Stomach (tissue), 9 donors: ENCODE data around the gene ANKRD44. TPM values are rescaled to one million over a fixed set of nuclear protein-coding genes. Genes with fewer than 3 reads are reported as not detected.

Experiments used
- DNase-seq, 2 donors: peaks; one replicate each; pipeline versions ENCODE4 v3.0.0 to v3.0.0-alpha.2; 2013 to 2019
- H3K27ac ChIP-seq, 5 donors: fragments of 200-600 bp in 4 of 5; sonication (generic) in 4 of 5; one replicate each; pipeline ENCODE4 v1.5.1; 2013 to 2019; ENCODE audit warnings: mild to moderate bottlenecking in 1 of 5, moderate library complexity in 1 of 5
- H3K27me3 ChIP-seq, 3 donors: fragments of 200-600 bp; sonication (generic); one replicate each; pipeline ENCODE4 v1.5.1; 2017 to 2019; ENCODE audit warnings: mixed run types in 1 of 3
- H3K36me3 ChIP-seq, 4 donors: fragments of 200-600 bp; sonication (generic); 1 replicate in 3 of 4; 2 replicates in 1 of 4; pipeline ENCODE4 v1.5.1; 2016 to 2019
- H3K4me1 ChIP-seq, 4 donors: fragments of 200-600 bp; sonication (generic); one replicate each; pipeline ENCODE4 v1.5.1; 2016 to 2019
- H3K4me3 ChIP-seq, 4 donors: fragments of 200-600 bp; sonication (generic) in 3 of 4; one replicate each; pipeline ENCODE4 v1.5.1; 2016 to 2019; ENCODE audit warnings: mild to moderate bottlenecking in 1 of 4
- H3K9me3 ChIP-seq, 4 donors: fragments of 200-600 bp; sonication (generic); one replicate each; pipeline ENCODE4 v1.5.1; 2016 to 2019
- EP300 ChIP-seq: sonication (generic); formaldehyde crosslinking; IDR thresholded peaks from one replicate; pipeline ENCODE4 v1.6.1; 2017; ENCODE audit warnings: antibody characterized with exemption
- POLR2A ChIP-seq, 4 donors: fragments of 450-650 bp; IDR thresholded peaks; one replicate each; pipeline ENCODE4 v1.6.1; 2016; ENCODE audit warnings: antibody characterized with exemption in 4 of 4, control low read depth in 2 of 4, mild to moderate bottlenecking in 1 of 4, moderate library complexity in 1 of 4
- POLR2AphosphoS5 ChIP-seq, 3 donors: sonication (generic); formaldehyde crosslinking; IDR thresholded peaks; one replicate each; pipeline ENCODE4 v1.6.1; 2016; ENCODE audit warnings: antibody characterized with exemption in 3 of 3
- WGBS, 5 donors: extraction: QIAGEN DNeasy Blood & Tissue Kit in 3 of 5; methylation state at CpG; one replicate each; pipeline versions ENCODE4 v1.1.5 to v1.1.7; 2013 to 2018; 5-methylcytosine and 5-hydroxymethylcytosine counted together
- intact Hi-C: fragments of 100-400 bp; cut with DNase I; formaldehyde crosslinking; loops from one replicate; pipeline ENCODE4 v1.15.1; 2023; ENCODE audit warnings: low total_unique reads
- polyA plus RNA-seq, 3 donors: library from polyadenylated mRNA; stranded (reverse); fragments of 200-250 nt; gene quantifications; one replicate each; pipeline ENCODE4 v1.2.3, GENCODE V29; 2013
- total RNA-seq, 5 donors: library from RNA; depleted of rRNA; stranded (reverse); fragments of >200 nt; gene quantifications; one replicate each; pipeline versions ENCODE4 v1.1.0 to v1.2.3, GENCODE V29; 2014 to 2016
- TF ChIP-seq, protein P1 (sequence below), 7 experiments: fragments of 450-650 bp in 4 of 7; fragments of 200-600 bp in 3 of 7; sonication (generic) in 3 of 7; IDR thresholded peaks; one replicate each; pipeline ENCODE4 v1.5.1; 2016 to 2019; ENCODE audit warnings: antibody characterized with exemption in 7 of 7, control low read depth in 2 of 7, mild to moderate bottlenecking in 1 of 7
- donor health status: healthy with polysubstance abuse.
- donor health status: Bipolar disorder and iron deficiency.
- donor health status: healthy.

ANKRD44 gene
- total and polyA plus RNA-seq, 8 donors, result 1.2 to 58.4 (median 7.0) TPM

DNA sequence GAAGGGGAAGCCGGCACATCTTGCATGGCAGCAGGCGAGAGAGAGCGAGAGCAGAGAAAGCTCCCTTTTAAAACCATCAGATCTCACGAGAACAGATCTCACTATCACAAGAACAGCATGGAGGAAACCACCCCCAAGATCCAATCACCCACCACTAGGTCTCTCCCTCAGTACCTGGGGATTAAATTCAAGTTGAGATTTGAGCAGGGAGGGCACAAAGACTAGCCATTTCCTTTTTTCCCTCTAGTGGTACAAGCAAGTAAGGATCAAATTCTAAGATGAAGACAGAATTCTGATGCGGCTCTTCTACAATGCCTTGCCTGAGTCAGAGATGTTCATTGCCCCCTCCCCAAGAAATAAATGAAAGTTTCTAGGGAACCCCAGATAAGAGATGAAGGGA lies 45.6 kb upstream of the ANKRD44 start:
- no peaks in the 10 kb centered on the region for H3K36me3 ChIP-seq
- intact Hi-C loops, result no loop called here
- no peak overlapping the region for H3K27ac ChIP-seq
- H3K27me3 ChIP-seq, result no peaks in the 10 kb centered on the region
- no peaks in the 10 kb centered on the region for H3K4me1 ChIP-seq
- TF ChIP-seq, protein P1, sequence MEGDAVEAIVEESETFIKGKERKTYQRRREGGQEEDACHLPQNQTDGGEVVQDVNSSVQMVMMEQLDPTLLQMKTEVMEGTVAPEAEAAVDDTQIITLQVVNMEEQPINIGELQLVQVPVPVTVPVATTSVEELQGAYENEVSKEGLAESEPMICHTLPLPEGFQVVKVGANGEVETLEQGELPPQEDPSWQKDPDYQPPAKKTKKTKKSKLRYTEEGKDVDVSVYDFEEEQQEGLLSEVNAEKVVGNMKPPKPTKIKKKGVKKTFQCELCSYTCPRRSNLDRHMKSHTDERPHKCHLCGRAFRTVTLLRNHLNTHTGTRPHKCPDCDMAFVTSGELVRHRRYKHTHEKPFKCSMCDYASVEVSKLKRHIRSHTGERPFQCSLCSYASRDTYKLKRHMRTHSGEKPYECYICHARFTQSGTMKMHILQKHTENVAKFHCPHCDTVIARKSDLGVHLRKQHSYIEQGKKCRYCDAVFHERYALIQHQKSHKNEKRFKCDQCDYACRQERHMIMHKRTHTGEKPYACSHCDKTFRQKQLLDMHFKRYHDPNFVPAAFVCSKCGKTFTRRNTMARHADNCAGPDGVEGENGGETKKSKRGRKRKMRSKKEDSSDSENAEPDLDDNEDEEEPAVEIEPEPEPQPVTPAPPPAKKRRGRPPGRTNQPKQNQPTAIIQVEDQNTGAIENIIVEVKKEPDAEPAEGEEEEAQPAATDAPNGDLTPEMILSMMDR (IDR thresholded peaks at IDR 0.05), result no peak
- DNase-seq, result no peak
- 70 to 80% (median 77%) methylated on average over 5 of the region's 5 CpGs for WGBS, 5 donors
- no peak overlapping the region for H3K4me3 ChIP-seq
- no peaks in the 10 kb centered on the region for H3K9me3 ChIP-seq

DNA sequence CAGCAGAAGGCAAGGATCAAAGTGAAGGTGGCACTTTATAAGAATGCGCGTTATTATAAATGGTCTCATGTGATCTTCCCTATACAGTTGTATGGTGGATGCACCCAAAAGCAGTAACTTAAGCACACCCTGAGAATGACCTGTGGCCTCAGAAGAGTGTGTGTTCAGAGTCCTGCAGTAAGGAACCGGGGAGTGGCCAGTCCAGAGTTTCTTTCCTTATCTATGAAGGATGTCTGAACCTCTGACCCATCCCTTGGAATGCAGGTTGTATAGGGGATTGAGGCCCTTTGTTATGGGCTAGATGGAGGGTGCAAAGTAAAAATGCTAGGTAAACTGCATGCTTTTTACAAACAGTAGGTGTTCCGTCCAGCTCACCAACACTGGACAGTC lies 43.6 kb upstream of the ANKRD44 start:
- no peaks in the 10 kb centered on the region for H3K27me3 ChIP-seq
- no peak overlapping the region for H3K27ac ChIP-seq
- intact Hi-C loops, result no loop called here
- no peaks in the 10 kb centered on the region for H3K4me1 ChIP-seq
- DNase-seq, result no peak
- no peak for TF ChIP-seq POLR2A (IDR thresholded peaks at IDR 0.05)
- no peak for TF ChIP-seq EP300
- TF ChIP-seq, protein P1 (IDR thresholded peaks at IDR 0.05), result no peak
- TF ChIP-seq POLR2AphosphoS5 (IDR thresholded peaks at IDR 0.05), result no peak
- H3K36me3 ChIP-seq, result no peaks in the 10 kb centered on the region
- no peak overlapping the region for H3K4me3 ChIP-seq
- no peaks in the 10 kb centered on the region for H3K9me3 ChIP-seq
- 84 to 92% (median 89%) methylated on average over 4 of the region's 4 CpGs for WGBS, 5 donors

DNA sequence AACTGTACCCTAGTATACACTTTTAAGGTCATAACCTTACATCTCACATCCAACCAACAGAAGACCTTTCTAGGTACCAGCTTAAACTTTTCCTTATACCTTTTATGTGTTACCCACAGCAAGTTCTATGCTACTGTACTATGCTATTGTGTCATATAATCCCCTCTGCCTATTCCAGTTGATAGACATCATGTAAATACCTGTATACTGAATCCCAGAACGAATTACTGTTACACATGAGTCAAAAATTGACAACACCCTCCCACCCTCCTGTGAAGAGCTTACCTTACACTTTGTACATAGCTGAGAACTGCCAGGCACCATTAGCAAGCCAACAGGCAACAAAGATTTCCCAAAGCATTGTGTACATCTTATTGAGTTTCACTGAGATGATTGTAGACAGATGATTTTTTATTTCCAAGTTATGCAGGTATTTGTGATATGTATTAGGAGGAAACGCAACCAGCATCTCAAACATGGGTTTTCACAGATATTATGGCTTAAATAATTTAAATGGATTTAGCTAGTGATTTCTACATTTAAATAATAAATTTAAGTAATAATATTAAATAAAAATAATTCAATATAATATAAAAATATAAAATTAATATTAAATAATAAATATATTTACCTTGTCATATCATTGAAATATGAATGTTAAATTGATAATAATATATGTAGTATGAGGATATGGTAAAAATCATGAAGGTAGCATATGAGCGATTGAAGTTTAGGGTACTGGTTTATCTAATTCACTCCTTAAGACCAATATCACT lies 43.0 kb upstream of the ANKRD44 start:
- H3K4me1 ChIP-seq, result no peaks in the 10 kb centered on the region
- 76 to 85% (median 80%) methylated on average over 3 of the region's 3 CpGs for whole genome bisulfite sequencing, 5 donors
- no peak for TF ChIP-seq EP300
- no peak for TF ChIP-seq POLR2AphosphoS5 (IDR thresholded peaks at IDR 0.05)
- TF ChIP-seq, protein P1 (IDR thresholded peaks at IDR 0.05), result no peak
- no peak for TF ChIP-seq POLR2A (IDR thresholded peaks at IDR 0.05)
- intact Hi-C loops, result no loop called here
- no peaks in the 10 kb centered on the region for H3K27me3 ChIP-seq
- DNase-seq, result no peak
- H3K9me3 ChIP-seq, result no peaks in the 10 kb centered on the region
- H3K4me3 ChIP-seq, result no peak overlapping the region
- no peaks in the 10 kb centered on the region for H3K36me3 ChIP-seq
- H3K27ac ChIP-seq, result no peak overlapping the region

DNA sequence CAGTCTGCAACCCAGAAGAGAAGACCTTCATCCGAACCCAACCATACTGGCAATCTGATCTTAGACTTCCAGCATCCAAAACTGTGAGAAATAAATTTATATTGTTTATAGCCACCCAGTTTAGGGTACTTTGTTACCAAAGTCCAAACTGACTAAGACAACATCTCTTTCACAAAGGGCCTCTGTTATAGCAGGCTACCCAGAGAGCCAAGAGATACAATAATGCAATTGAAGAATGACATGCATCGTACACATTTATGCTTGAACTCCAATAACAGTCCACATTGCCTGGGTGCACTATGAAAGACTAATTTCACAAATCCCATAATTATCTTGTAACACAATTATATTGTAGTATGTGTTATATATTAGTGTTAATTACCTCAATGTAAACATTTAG lies 39.1 kb upstream of the ANKRD44 start:
- DNase-seq, result no peak
- 86 to 95% (median 92%) methylated on average over 2 of the region's 2 CpGs for WGBS, 5 donors
- TF ChIP-seq POLR2A (IDR thresholded peaks at IDR 0.05), result no peak
- Histone ChIP-seq H3K9me3 (no peaks in the 10 kb centered on the region), H3K4me3 (no peak overlapping the region), H3K4me1 (no peaks in the 10 kb centered on the region), H3K36me3 (no peaks in the 10 kb centered on the region), H3K27me3 (no peaks in the 10 kb centered on the region), H3K27ac (no peak overlapping the region)
- intact Hi-C loops, result no loop called here

DNA sequence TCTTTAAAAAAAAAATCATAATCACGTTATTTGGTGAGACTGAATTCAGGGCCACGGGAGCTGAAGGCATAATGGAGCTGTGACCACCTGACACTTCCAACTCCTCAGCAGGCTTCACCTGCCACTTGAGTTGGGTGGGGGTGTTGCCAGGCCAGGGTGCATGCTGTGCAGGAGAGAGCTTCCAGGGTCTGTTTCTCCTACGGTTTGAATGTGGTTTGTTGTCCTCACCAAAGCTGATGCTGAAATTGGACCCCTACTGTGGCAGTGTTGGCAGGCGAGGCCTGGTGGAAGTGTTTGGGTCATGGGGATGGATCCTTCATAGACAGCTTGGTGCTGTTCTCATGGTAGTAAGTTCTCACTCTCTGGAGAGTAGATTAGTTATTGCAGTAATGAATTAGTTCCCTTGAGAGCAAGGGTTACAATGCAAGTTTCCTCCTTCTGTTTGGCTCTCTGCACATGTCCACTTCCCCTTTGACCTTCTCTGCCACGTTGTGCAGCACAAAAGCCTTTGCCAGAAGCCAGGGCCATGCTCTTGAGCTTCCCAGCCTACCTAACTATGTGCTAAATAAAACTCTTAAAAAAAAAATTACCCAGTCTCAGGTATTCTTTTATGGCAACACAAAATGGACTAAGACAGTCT lies 38.3 kb upstream of the ANKRD44 start:
- no peak for DNase-seq
- intact Hi-C loops, result no loop called here
- H3K9me3 ChIP-seq, result no peaks in the 10 kb centered on the region
- no peaks in the 10 kb centered on the region for H3K4me1 ChIP-seq
- no peaks in the 10 kb centered on the region for H3K36me3 ChIP-seq
- H3K27me3 ChIP-seq, result no peaks in the 10 kb centered on the region
- H3K27ac ChIP-seq, result no peak overlapping the region
- WGBS, 5 donors, result 58 to 72% (median 66%) methylated on average over 5 of the region's 5 CpGs
- no peak overlapping the region for H3K4me3 ChIP-seq
- TF ChIP-seq POLR2A (IDR thresholded peaks at IDR 0.05), result no peak
- TF ChIP-seq POLR2AphosphoS5 (IDR thresholded peaks at IDR 0.05), result no peak
- TF ChIP-seq, protein P1 (IDR thresholded peaks at IDR 0.05), result no peak
- no peak for TF ChIP-seq EP300
